Chondrocyte (in vitro differentiated cells): ENCODE results near the gene SUSD2. TPM values are rescaled to one million over a fixed set of nuclear protein-coding genes. Genes with fewer than 3 reads are reported as not detected.
A peak's percentile ranks its signal among the peaks of the same experiment; 100 is the strongest.

ENCODE experiments used
- DNase-seq: peaks from one replicate; pipeline ENCODE4 v3.0.0; 2021; ENCODE audit warnings: mixed read lengths, low spot score
- H3K27ac Mint-ChIP-seq: one replicate; pipeline ENCODE4 v1.8.0; 2021; ENCODE audit warnings: mild to moderate bottlenecking, moderate library complexity, mixed read lengths; ENCODE audit not compliant: unreplicated experiment
- H3K27me3 Mint-ChIP-seq: 2 replicates; pipeline ENCODE4 v1.8.0; 2021; ENCODE audit warnings: low read depth, mixed read lengths
- H3K36me3 Mint-ChIP-seq: 2 replicates; pipeline ENCODE4 v1.8.0; 2021; ENCODE audit warnings: low read depth, mixed read lengths
- H3K4me1 Mint-ChIP-seq: 2 replicates; pipeline ENCODE4 v1.8.0; 2021; ENCODE audit warnings: low read depth, mild to moderate bottlenecking, mixed read lengths
- H3K4me3 Mint-ChIP-seq: one replicate; pipeline ENCODE4 v1.8.0; 2021; ENCODE audit warnings: mild to moderate bottlenecking, moderate library complexity, mixed read lengths; ENCODE audit not compliant: unreplicated experiment
- H3K9me3 Mint-ChIP-seq: 2 replicates; pipeline ENCODE4 v1.8.0; 2021; ENCODE audit warnings: low read depth, mixed read lengths
- total RNA-seq: library from RNA; stranded (reverse); gene quantifications from 3 replicates; pipeline ENCODE4 v1.2.1, GENCODE V29; 2021
- TF ChIP-seq, protein P1 (sequence below): fragments of 200-600 bp; sonication (generic); IDR thresholded peaks from 2 replicates; pipeline ENCODE4 v1.5.0; 2021; ENCODE audit warnings: antibody characterized with exemption, mild to moderate bottlenecking, moderate library complexity

Gene SUSD2
- total RNA-seq, 1 donor from 2014 or later: 0.65 TPM

DNA sequence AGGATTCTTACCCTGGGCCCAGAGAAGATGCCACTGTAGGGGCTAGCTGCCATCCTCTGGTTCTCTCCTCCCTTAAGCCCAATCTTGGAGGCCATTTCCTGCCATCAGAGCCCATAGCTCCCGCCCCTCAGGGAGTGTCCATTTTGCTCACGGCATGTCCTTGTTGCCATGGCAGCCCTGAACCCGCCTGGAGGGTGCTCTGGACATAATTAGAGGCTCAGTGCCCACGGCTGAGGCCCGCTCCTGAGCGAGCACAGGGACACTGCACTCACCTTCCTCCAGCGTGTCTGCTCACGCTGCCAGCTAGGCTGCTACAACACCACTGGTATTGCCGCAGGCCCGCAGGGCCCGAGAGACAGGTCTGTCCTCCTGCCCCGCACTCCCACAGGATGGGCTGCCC is 11.1 kb upstream of the SUSD2 start:
- Mint-ChIP-seq H3K27ac (no peak overlapping the region), H3K9me3 (no peaks in the 10 kb centered on the region), H3K4me1 (peaks cover 5% of the 10 kb centered on the region), H3K27me3 (no peaks in the 10 kb centered on the region), H3K4me3 (no peak overlapping the region), H3K36me3 (peaks cover 13% of the 10 kb centered on the region)
- DNase-seq: no peak
- TF ChIP-seq, protein P1, sequence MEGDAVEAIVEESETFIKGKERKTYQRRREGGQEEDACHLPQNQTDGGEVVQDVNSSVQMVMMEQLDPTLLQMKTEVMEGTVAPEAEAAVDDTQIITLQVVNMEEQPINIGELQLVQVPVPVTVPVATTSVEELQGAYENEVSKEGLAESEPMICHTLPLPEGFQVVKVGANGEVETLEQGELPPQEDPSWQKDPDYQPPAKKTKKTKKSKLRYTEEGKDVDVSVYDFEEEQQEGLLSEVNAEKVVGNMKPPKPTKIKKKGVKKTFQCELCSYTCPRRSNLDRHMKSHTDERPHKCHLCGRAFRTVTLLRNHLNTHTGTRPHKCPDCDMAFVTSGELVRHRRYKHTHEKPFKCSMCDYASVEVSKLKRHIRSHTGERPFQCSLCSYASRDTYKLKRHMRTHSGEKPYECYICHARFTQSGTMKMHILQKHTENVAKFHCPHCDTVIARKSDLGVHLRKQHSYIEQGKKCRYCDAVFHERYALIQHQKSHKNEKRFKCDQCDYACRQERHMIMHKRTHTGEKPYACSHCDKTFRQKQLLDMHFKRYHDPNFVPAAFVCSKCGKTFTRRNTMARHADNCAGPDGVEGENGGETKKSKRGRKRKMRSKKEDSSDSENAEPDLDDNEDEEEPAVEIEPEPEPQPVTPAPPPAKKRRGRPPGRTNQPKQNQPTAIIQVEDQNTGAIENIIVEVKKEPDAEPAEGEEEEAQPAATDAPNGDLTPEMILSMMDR: no peak

GRCh38 chr22:24170632-24171031 is 10.7 kb upstream of the SUSD2 start:
- no peak overlapping the region for H3K27ac Mint-ChIP-seq
- peaks cover 13% of the 10 kb centered on the region for H3K36me3 Mint-ChIP-seq
- H3K4me3 Mint-ChIP-seq: no peak overlapping the region
- H3K9me3 Mint-ChIP-seq: no peaks in the 10 kb centered on the region
- DNase-seq: no peak
- H3K4me1 Mint-ChIP-seq: peaks cover 7% of the 10 kb centered on the region
- TF ChIP-seq, protein P1: no peak
- no peaks in the 10 kb centered on the region for H3K27me3 Mint-ChIP-seq

- Mint-ChIP-seq H3K27me3 (no peaks in the 10 kb centered on the region), H3K27ac (no peak overlapping the region), H3K4me3 (no peak overlapping the region), H3K36me3 (peaks cover 11% of the 10 kb centered on the region), H3K9me3 (no peaks in the 10 kb centered on the region), H3K4me1 (peaks cover 10% of the 10 kb centered on the region)
- TF ChIP-seq, protein P1: no peak
- no peak for DNase-seq
These were observed 9.5 kb upstream of the SUSD2 start for GRCh38 chr22:24171822-24172221.

DNA sequence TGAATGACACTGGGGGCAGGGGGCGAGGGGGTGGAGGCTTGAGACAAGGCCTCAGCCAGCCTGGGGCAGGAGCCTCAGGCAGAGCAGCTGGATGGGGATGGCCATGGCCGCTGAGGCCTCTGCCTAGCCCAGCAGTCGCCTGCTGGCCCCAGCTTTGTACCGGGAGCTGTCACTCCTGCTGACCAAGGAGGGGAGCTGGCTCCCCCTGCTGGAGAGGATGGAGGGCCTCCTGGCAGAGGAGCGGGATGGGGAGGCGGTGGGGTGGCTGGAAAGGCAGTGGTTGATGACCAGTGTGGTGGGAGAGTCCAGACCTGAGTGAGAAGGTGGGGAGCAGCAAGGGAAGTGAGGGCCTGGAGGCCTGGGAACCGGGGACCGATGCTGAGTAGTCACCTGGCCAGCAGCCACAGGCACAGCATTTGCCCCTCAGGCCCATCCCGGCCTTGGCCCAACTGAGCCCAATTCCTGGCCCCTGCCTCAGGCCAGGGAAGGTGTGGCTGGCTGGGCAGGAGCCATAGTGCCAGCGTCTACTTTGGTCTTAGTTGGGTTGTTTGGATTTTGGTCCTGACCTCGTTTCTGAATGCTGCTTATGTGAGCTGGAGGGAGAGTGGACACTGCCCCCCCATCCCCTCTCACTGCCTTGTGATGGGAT is 6.0 kb upstream of the SUSD2 start:
- Mint-ChIP-seq H3K9me3 (no peaks in the 10 kb centered on the region), H3K27me3 (no peaks in the 10 kb centered on the region), H3K4me1 (peaks cover 19% of the 10 kb centered on the region), H3K4me3 (no peak overlapping the region), H3K36me3 (peaks cover 3% of the 10 kb centered on the region), H3K27ac (no peak overlapping the region)
- TF ChIP-seq, protein P1: peak; percentile 94
- DNase-seq: no peak

- peaks cover 19% of the 10 kb centered on the region for H3K4me1 Mint-ChIP-seq
- TF ChIP-seq, protein P1: no peak
- H3K27ac Mint-ChIP-seq: no peak overlapping the region
- no peaks in the 10 kb centered on the region for H3K27me3 Mint-ChIP-seq
- H3K4me3 Mint-ChIP-seq: no peak overlapping the region
- no peak for DNase-seq
- H3K9me3 Mint-ChIP-seq: no peaks in the 10 kb centered on the region
- peaks cover 3% of the 10 kb centered on the region for H3K36me3 Mint-ChIP-seq
These were observed 5.2 kb upstream of the SUSD2 start for GRCh38 chr22:24176040-24176439.
